C4-2B (cell line): Measurements from ENCODE around the gene SAC3D1.

ENCODE experiments used
- ZFX ChIP-seq: fragments of 450-650 bp; IDR thresholded peaks from 2 replicates; pipeline ENCODE4 v1.6.1; 2017
- TF ChIP-seq, protein P1 (sequence below): fragments of 450-650 bp; conservative IDR thresholded peaks from 2 replicates; pipeline ENCODE4 v1.5.1; 2017; ENCODE audit warnings: mild to moderate bottlenecking

- TF ChIP-seq, protein P1, sequence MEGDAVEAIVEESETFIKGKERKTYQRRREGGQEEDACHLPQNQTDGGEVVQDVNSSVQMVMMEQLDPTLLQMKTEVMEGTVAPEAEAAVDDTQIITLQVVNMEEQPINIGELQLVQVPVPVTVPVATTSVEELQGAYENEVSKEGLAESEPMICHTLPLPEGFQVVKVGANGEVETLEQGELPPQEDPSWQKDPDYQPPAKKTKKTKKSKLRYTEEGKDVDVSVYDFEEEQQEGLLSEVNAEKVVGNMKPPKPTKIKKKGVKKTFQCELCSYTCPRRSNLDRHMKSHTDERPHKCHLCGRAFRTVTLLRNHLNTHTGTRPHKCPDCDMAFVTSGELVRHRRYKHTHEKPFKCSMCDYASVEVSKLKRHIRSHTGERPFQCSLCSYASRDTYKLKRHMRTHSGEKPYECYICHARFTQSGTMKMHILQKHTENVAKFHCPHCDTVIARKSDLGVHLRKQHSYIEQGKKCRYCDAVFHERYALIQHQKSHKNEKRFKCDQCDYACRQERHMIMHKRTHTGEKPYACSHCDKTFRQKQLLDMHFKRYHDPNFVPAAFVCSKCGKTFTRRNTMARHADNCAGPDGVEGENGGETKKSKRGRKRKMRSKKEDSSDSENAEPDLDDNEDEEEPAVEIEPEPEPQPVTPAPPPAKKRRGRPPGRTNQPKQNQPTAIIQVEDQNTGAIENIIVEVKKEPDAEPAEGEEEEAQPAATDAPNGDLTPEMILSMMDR, result no peak
- no peak for TF ChIP-seq ZFX
Observed at GRCh38 chr11:65077451-65077850, 36.4 kb downstream of the SAC3D1 start.
